Measurements from ENCODE around the gene ESYT2.
A peak's percentile ranks its signal among the peaks of the same experiment; 100 is the strongest.

The ESYT2 gene

GRCh38 chr7:158827411-158828132, 1.7 kb downstream of the ESYT2 start:
- in situ Hi-C loops (cut with MboI; ENCODE audit: low sequenced_read_pairs, unreplicated experiment): no loop called here
- no peak for TF ChIP-seq CTCF (IDR thresholded peaks at IDR 0.05; ENCODE audit: borderline replicate concordance, control extremely low read depth, extremely low read depth, insufficient read depth, missing control alignments)
- DNase-seq (ENCODE audit: low spot score): peak; percentile 45

GRCh38 chr7:158825628-158826289, 3.5 kb downstream of the ESYT2 start:
- in situ Hi-C loops (cut with MboI; ENCODE audit: low sequenced_read_pairs, unreplicated experiment): no loop called here
- no peak for DNase-seq (ENCODE audit: low spot score)
- TF ChIP-seq CTCF (IDR thresholded peaks at IDR 0.05; ENCODE audit: borderline replicate concordance, control extremely low read depth, extremely low read depth, insufficient read depth, missing control alignments): no peak

GRCh38 chr7:158824028-158824427, 5.3 kb downstream of the ESYT2 start:
- peak; percentile 72 for DNase-seq (ENCODE audit: low spot score)
- in situ Hi-C loops (cut with MboI; ENCODE audit: low sequenced_read_pairs, unreplicated experiment): no loop called here
- TF ChIP-seq CTCF (IDR thresholded peaks at IDR 0.05; ENCODE audit: borderline replicate concordance, control extremely low read depth, extremely low read depth, insufficient read depth, missing control alignments): no peak

- DNase-seq (ENCODE audit: low spot score): no peak
- no peak for TF ChIP-seq CTCF (IDR thresholded peaks at IDR 0.05; ENCODE audit: borderline replicate concordance, control extremely low read depth, extremely low read depth, insufficient read depth, missing control alignments)
- in situ Hi-C loops (cut with MboI; ENCODE audit: low sequenced_read_pairs, unreplicated experiment): no loop called here
These were observed 7.9 kb downstream of the ESYT2 start for GRCh38 chr7:158821171-158822031.

GRCh38 chr7:158820656-158821055, 8.7 kb downstream of the ESYT2 start:
- in situ Hi-C loops (cut with MboI; ENCODE audit: low sequenced_read_pairs, unreplicated experiment): no loop called here
- DNase-seq (ENCODE audit: low spot score): no peak
- no peak for TF ChIP-seq CTCF (IDR thresholded peaks at IDR 0.05; ENCODE audit: borderline replicate concordance, control extremely low read depth, extremely low read depth, insufficient read depth, missing control alignments)

GRCh38 chr7:158819571-158820203, 9.6 kb downstream of the ESYT2 start:
- DNase-seq (ENCODE audit: low spot score): no peak
- TF ChIP-seq CTCF (IDR thresholded peaks at IDR 0.05; ENCODE audit: borderline replicate concordance, control extremely low read depth, extremely low read depth, insufficient read depth, missing control alignments): no peak
- in situ Hi-C loops (cut with MboI; ENCODE audit: low sequenced_read_pairs, unreplicated experiment): no loop called here

All from GM13976 (cell line).